Hematopoietic multipotent progenitor cell treated with erythropoietin and hydrocortisone succinate and interleukin-3 and kit ligand, for 17 days (in vitro differentiated cells): Measurements from ENCODE around the gene SUMF1.
"Not testable (repeated sequence)": the region's sequence is repeated elsewhere in the genome, so short reads cannot be mapped to it uniquely, and the experiment has no call there.

ENCODE experiments used
- DNase-seq: peaks from one replicate; pipeline ENCODE4 v3.0.0-alpha.2; 2015; ENCODE audit warnings: low spot score

SUMF1 gene

GRCh38 chr3:4461468-4462090 is 5.5 kb downstream of the SUMF1 start:
- no peak for DNase-seq

- DNase-seq = no peak
These were observed 6.7 kb downstream of the SUMF1 start for GRCh38 chr3:4460334-4460733.

GRCh38 chr3:4458961-4459360 is 8.1 kb downstream of the SUMF1 start:
- DNase-seq = no peak

GRCh38 chr3:4456780-4457179 is 10.3 kb downstream of the SUMF1 start:
- not testable (repeated sequence) for DNase-seq

- no peak for DNase-seq
These were observed 12.9 kb downstream of the SUMF1 start for GRCh38 chr3:4454142-4454541.

GRCh38 chr3:4449043-4449805 is 17.8 kb downstream of the SUMF1 start:
- no peak for DNase-seq

- DNase-seq = no peak
These were observed 18.9 kb downstream of the SUMF1 start for GRCh38 chr3:4448187-4448586.

- peak; percentile 36 for DNase-seq
These were observed 19.6 kb downstream of the SUMF1 start for GRCh38 chr3:4447295-4447999.

- no peak for DNase-seq
These were observed 26.1 kb downstream of the SUMF1 start for GRCh38 chr3:4440951-4441350.

GRCh38 chr3:4438296-4438695 is 28.8 kb downstream of the SUMF1 start:
- no peak for DNase-seq

GRCh38 chr3:4432259-4432658 is 34.8 kb downstream of the SUMF1 start:
- DNase-seq = no peak

- no peak for DNase-seq
These were observed 37.3 kb downstream of the SUMF1 start for GRCh38 chr3:4429648-4430350.

- DNase-seq = no peak
These were observed 40.2 kb downstream of the SUMF1 start for GRCh38 chr3:4426782-4427344.

GRCh38 chr3:4426261-4426781 is 40.7 kb downstream of the SUMF1 start:
- DNase-seq = no peak

- no peak for DNase-seq
These were observed 41.4 kb downstream of the SUMF1 start for GRCh38 chr3:4425707-4426106.

- no peak for DNase-seq
These were observed 42.0 kb downstream of the SUMF1 start for GRCh38 chr3:4425055-4425454.

- DNase-seq = no peak
These were observed 45.9 kb downstream of the SUMF1 start for GRCh38 chr3:4421121-4421520.

- no peak for DNase-seq
These were observed 47.1 kb downstream of the SUMF1 start for GRCh38 chr3:4419920-4420319.

GRCh38 chr3:4419386-4419785 is 47.7 kb downstream of the SUMF1 start:
- DNase-seq = no peak

- no peak for DNase-seq
These were observed 48.9 kb downstream of the SUMF1 start for GRCh38 chr3:4418156-4418555.

GRCh38 chr3:4417449-4417848 is 49.6 kb downstream of the SUMF1 start:
- DNase-seq = no peak

GRCh38 chr3:4416961-4417360 is 50.1 kb downstream of the SUMF1 start:
- DNase-seq = no peak
